22Rv1 (cell line): ENCODE measurements around the gene SYNGR3.

Experiments
- CTCF ChIP-seq: fragments of 450-650 bp; IDR thresholded peaks from 2 replicates; pipeline ENCODE4 v1.5.1; 2017; ENCODE audit warnings: mild to moderate bottlenecking
- ZFX ChIP-seq: fragments of 450-650 bp; IDR thresholded peaks from 2 replicates; pipeline ENCODE4 v1.6.1; 2017; ENCODE audit warnings: antibody characterized with exemption, borderline replicate concordance

- TF ChIP-seq CTCF: no peak
- no peak for TF ChIP-seq ZFX
Measured at GRCh38 chr16:1989209-1990100, at the start of gene SYNGR3.
